Colon (tissue), 2 donors: ENCODE data around the gene ORMDL2.

Source experiments
- FAIRE-seq: peaks from 2 replicates; lab custom pipeline; 2012; peaks lifted over from hg19 to GRCh38; lab: Jason Lieb, UNC
- donor health status: control.
- donor health status: control.

The ORMDL2 gene, protein sequence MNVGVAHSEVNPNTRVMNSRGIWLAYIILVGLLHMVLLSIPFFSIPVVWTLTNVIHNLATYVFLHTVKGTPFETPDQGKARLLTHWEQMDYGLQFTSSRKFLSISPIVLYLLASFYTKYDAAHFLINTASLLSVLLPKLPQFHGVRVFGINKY

GRCh38 chr12:55817345-55818139 is at the start of gene ORMDL2, which contains the start of gene SARNP:
Gene ORMDL2, plus strand, starts transcription at chr12:55818041. Its CDS starts 959 bp downstream, at chr12:55819000.
Gene SARNP, minus strand, starts transcription at chr12:55817724. Its CDS starts 23 bp downstream, at chr12:55817701.
- FAIRE-seq: peak; percentile 92

DNA sequence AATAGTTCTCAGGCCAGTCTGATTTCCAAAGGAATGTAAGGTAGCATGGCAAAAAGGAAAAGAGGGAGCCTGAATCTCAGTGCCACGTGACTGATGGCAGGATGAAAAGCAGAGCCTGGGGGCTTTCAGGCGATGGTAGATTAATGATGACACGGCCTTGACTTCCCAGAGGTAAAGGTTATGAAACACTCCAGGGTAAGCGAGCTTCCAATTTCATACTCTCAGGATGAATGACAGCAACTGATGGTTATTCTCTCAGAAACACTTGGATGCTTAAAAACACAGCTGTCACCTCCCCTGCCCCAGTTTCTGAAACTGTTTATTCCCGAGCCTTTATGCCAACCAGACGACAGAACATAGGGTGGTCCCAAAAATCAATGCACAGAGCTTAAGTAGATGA is 46.1 kb upstream of the ORMDL2 start:
- no peak for FAIRE-seq

- no peak for FAIRE-seq
Observed at GRCh38 chr12:55777856-55778255, 40.0 kb upstream of the ORMDL2 start.

DNA sequence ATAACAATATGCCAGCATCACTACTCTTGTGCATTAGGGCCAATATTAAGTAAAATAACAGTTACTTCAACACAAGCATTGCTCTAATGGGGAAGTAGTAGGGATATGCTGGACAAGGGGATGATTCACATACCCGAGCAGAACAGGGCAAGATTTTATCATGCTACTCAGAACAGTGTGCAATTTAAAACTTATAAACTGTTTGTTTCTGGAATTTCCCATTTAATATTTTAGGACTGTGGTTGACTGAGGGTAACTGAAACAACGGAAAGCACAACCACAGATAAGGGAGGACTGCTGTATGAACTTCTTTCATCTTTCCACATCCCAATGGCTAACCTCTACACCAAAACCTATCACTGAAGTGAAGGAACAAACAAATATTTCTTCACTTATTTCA is 37.2 kb upstream of the ORMDL2 start:
- no peak for FAIRE-seq

- FAIRE-seq: no peak
Observed at GRCh38 chr12:55788546-55788945, 29.3 kb upstream of the ORMDL2 start.

DNA sequence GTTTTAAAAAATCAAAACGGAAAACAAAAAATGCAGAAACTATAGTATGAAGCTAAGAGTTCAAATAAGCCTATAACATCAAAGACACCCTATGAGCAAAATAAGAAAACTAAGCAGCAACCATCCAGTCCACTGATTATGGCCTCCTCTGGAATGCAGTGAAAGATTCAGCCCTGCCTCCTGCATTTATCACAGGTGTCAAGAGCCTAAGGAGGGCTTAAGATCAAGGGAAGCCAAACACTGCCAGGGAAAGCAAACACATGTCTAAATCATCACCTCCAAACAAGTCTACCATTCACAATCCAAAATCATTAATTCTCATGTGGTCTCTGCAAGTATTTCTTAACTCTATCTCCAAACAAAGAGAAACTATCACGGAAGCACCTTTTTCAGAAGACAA is 28.7 kb upstream of the ORMDL2 start:
- no peak for FAIRE-seq

GRCh38 chr12:55789893-55790292 is 27.9 kb upstream of the ORMDL2 start:
- FAIRE-seq: no peak

- FAIRE-seq: no peak
Observed at GRCh38 chr12:55795950-55796349, 21.9 kb upstream of the ORMDL2 start.

DNA sequence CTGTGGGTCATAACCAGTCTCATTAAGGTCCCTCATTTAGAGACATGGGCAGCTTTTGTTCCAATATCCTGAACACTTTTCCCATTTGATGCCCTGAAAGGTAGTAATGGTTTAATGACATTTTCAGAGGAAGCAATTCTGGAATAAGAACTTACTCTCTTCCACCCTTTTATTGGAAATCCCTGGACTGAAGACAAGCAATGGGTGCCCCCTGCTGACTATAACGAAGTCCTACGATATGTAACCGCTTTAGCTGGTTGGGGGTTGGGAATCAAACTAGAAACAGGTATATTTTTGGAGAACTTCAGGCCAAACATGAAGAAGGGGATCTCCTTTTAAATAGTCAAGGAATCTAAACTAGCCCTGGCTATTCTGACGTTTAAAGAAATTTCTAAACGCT is 20.8 kb upstream of the ORMDL2 start:
- no peak for FAIRE-seq

DNA sequence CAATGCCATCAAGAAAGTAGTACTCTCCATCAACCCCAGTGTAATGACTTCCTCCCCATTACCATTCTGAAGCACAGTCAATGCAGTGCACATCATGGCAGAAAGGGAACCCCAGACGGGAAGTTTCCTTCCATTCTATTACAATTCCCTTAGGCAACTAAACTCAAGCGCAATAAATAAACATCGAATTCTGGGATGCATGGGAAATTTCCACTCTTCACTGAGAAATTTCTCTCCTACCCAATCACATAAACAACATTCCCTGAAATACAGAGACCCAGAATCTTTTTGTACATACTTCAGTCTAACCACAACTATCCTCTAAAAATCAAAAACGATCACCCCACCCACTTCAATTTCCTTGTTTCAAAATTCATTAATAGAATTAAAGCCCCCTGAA is 20.3 kb upstream of the ORMDL2 start:
- no peak for FAIRE-seq

GRCh38 chr12:55806982-55807381 is 10.9 kb upstream of the ORMDL2 start:
- no peak for FAIRE-seq

DNA sequence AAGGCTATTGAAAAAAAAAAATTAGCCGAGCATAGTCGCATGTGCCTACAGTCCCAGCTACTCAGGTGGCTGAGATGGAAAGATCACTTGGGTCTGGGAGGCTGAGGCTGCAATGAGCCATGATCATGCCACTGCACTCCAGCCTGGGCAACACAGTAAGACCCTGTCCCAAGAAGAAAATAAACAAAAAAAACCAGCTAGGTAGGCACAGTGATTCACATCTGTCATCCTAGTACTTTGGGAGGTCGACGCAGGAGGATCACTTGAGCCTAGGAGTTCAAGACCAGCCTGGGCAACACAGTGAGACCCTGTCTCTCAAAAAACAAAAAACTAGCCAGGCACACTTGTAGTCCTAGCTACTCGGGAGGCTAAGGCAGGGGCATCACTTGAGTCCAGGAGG is 8.6 kb upstream of the ORMDL2 start:
- FAIRE-seq: no peak

- FAIRE-seq: no peak
Observed at GRCh38 chr12:55812088-55812487, 5.8 kb upstream of the ORMDL2 start.

- FAIRE-seq: no peak
Observed at GRCh38 chr12:55814257-55814656, 3.6 kb upstream of the ORMDL2 start.

GRCh38 chr12:55815473-55815872 is 2.4 kb upstream of the ORMDL2 start:
- no peak for FAIRE-seq

DNA sequence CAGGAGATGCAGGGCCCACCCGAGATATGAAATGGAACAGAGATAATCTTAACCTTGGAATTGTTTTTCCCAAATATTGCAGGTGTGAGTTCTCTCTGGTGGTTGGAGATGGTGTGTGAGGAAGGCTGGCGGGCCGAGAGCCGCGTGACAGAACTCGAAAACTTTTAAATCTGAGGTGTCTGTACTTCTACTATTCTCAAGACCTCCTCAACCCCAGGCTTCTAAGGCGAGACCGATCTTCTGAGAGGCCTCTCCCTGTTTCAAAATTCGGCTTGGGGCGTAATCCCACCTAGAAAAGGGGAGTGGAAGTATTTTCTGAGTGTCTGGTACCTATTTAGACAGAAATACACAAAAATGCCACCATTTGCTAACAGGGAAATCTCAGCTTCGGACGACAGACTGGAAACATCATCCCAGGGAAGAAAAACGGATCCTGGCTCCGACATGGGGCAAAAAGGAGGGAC is 928 bp upstream of the ORMDL2 start:
- no peak for FAIRE-seq

GRCh38 chr12:55818140-55818728 is 393 bp downstream of the ORMDL2 start:
- FAIRE-seq: no peak

DNA sequence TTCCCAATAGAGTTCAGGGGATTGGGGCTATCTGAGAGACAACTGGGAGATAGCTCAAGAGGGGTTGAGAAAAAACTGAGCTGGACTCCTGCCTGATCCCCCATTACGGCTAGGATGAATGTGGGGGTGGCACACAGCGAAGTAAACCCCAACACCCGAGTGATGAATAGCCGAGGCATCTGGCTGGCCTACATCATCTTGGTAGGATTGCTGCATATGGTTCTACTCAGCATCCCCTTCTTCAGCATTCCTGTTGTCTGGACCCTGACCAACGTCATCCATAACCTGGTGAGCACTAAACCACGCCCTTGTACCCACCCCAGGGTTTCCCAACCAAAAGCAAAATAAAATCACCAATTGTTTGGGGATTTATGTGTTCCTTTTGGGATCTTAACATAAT is 1.0 kb downstream of the ORMDL2 start:
- FAIRE-seq: no peak

DNA sequence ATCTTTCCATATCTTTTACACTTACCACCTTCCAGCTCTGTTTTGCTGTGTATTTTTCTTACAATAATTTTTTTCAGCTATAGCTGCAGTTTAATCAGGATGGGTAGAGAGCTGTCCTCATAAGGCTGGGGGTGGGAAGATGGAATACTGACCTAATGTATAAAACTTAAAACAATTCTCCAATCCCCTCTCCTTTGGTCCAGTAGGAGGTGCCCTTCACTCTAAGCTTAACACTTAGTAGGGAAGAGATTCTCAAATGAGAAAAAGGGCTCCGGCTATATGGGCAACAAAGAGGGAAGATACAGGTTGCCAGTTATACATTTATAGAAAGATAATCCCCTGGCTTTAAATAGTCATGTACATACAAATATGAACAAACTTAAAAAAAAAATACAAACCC is 2.8 kb downstream of the ORMDL2 start:
- no peak for FAIRE-seq

GRCh38 chr12:55822228-55822627 is 4.4 kb downstream of the ORMDL2 start:
- FAIRE-seq: no peak

- FAIRE-seq: no peak
Observed at GRCh38 chr12:55823419-55823818, 5.6 kb downstream of the ORMDL2 start.

DNA sequence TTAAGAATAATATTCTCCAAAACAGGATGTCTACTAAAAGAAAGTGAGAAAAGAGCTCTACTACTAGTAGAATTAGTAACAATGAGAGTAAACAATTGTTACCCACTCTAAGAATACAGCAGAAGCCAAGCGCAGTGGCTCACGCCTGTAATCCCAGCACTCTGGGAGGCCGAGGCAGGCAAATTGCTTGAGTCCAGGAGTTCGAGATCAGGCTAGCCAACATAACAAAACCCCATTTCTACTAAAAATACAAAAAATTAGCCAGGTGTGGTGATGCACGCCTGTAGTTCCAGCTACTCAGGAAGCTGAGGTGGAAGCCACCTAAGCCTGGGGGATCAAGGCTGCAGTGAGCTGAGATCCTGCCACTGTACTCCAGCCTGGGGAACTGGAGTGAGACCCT is 6.9 kb downstream of the ORMDL2 start:
- no peak for FAIRE-seq

DNA sequence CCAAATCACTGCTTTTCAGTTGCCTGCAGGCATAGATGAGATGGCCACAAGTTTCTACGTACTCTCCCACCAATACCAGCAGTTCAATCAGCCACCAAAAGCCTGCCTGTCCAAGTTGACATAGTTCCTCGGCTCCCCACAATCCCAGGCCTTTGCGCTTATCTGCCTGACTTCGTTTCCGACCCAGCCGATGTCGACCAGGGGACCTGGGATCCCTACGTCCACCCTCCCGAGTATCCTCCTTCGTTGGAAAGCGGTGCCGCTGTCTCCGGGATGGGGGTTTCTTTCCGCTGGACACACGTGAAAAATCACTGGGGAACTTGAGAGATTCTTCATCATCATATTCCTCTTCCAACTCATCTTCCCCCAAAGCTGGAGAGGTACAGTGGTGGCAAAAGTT is 10.0 kb downstream of the ORMDL2 start:
- no peak for FAIRE-seq
